IMR-90 (cell line): ENCODE data around the gene EXOC6B. TPM values are rescaled to one million over a fixed set of nuclear protein-coding genes. Genes with fewer than 3 reads are reported as not detected.

Experiments used
- ATAC-seq: fragments of 200-7000 bp; cut with Tn5 transposase; 2 replicates; pipeline ENCODE4 v1.9.1; 2020; ENCODE audit warnings: low read depth, mild to moderate bottlenecking, moderate library complexity
- BruUV-seq: library from RNA; stranded (reverse); fragments of 400-500 nt; replicated peaks from 2 replicates; lab custom pipeline; 2021; lab: Mats Ljungman, UMichigan
- CTCF ChIA-PET: fragments of 300-600 bp; formaldehyde crosslinking; extraction: SDS; loops from one replicate; lab custom pipeline; 2021; ENCODE audit warnings: antibody characterized with exemption; lab: Yijun Ruan, JAX
- POLR2A ChIA-PET: fragments of 300-600 bp; sonication (Branson Sonifier 250); formaldehyde crosslinking; loops from one replicate; lab custom pipeline; 2022; ENCODE audit warnings: antibody characterized with exemption; ENCODE audit not compliant: unreplicated experiment; lab: Charles Lee
- DNase-seq: peaks from one replicate; pipeline ENCODE4 v3.0.0; 2013
- H2AFZ ChIP-seq: replicated peaks from 2 replicates; pipeline ENCODE3; 2013; ENCODE audit warnings: low read length, mild to moderate bottlenecking; ENCODE audit not compliant: poor library complexity
- H2AK5ac ChIP-seq: 2 replicates; pipeline ENCODE4 v1.6.1; 2013; ENCODE audit warnings: low read depth, low read length, inconsistent platforms
- H2AK9ac ChIP-seq: replicated peaks from 2 replicates; pipeline ENCODE3; 2013; ENCODE audit warnings: mild to moderate bottlenecking, low read depth, low read length, moderate library complexity; ENCODE audit not compliant: poor library complexity
- H2BK120ac ChIP-seq: 2 replicates; pipeline ENCODE4 v1.6.1; 2013; ENCODE audit warnings: low read depth, low read length, inconsistent platforms
- H2BK15ac ChIP-seq: 3 replicates; pipeline ENCODE4 v1.6.1; 2013; ENCODE audit warnings: low read depth, low read length, inconsistent platforms
- H2BK20ac ChIP-seq: 2 replicates; pipeline ENCODE4 v1.6.1; 2013; ENCODE audit warnings: low read depth, mild to moderate bottlenecking, inconsistent platforms, low read length, moderate library complexity
- H2BK5ac ChIP-seq: 2 replicates; pipeline ENCODE4 v1.6.1; 2013; ENCODE audit warnings: mild to moderate bottlenecking, low read depth, low read length, inconsistent platforms; ENCODE audit not compliant: poor library complexity, severe bottlenecking
- H3K14ac ChIP-seq: replicated peaks from 2 replicates; pipeline ENCODE4 v1.6.1; 2013; ENCODE audit warnings: low read depth, low read length, inconsistent platforms
- H3K18ac ChIP-seq: 2 replicates; pipeline ENCODE4 v1.6.1; 2013; ENCODE audit warnings: low read depth, low read length, control low read depth
- H3K23ac ChIP-seq: 2 replicates; pipeline ENCODE4 v1.6.1; 2013; ENCODE audit warnings: low read depth, low read length, inconsistent platforms
- H3K27ac ChIP-seq: 2 replicates; pipeline ENCODE4 v1.5.1; 2013; ENCODE audit warnings: mild to moderate bottlenecking, control low read depth, low read length; ENCODE audit not compliant: insufficient read depth
- H3K27me3 ChIP-seq: 2 replicates; pipeline ENCODE4 v1.6.1; 2013; ENCODE audit warnings: low read length; ENCODE audit not compliant: control insufficient read depth, insufficient read depth
- H3K36me3 ChIP-seq: 2 replicates; pipeline ENCODE4 v1.6.1; 2013; ENCODE audit warnings: low read length, mixed read lengths; ENCODE audit not compliant: control insufficient read depth, insufficient read depth
- H3K4ac ChIP-seq: 2 replicates; pipeline ENCODE4 v1.6.1; 2013; ENCODE audit warnings: low read depth, low read length, inconsistent platforms
- H3K4me1 ChIP-seq: 2 replicates; pipeline ENCODE4 v1.6.1; 2013; ENCODE audit warnings: low read length, mixed read lengths; ENCODE audit not compliant: control insufficient read depth, insufficient read depth
- H3K4me2 ChIP-seq: 2 replicates; pipeline ENCODE4 v1.6.1; 2013; ENCODE audit warnings: low read depth, mild to moderate bottlenecking, control low read depth, low read length, moderate library complexity
- H3K4me3 ChIP-seq: 2 replicates; pipeline ENCODE4 v1.5.1; 2013; ENCODE audit warnings: low read depth, mild to moderate bottlenecking, control low read depth, low read length, moderate library complexity; ENCODE audit not compliant: insufficient read depth
- H3K56ac ChIP-seq: 2 replicates; pipeline ENCODE4 v1.6.1; 2013; ENCODE audit warnings: low read length, inconsistent platforms; ENCODE audit not compliant: insufficient read depth; ENCODE audit errors: extremely low read depth
- H3K79me1 ChIP-seq, 2 experiments: 2 replicates each; pipeline ENCODE4 v1.6.1; 2013; ENCODE audit warnings: low read length in 2 of 2, inconsistent platforms in 1 of 2, low read depth in 1 of 2
- H3K9ac ChIP-seq: 2 replicates; pipeline ENCODE4 v1.6.1; 2013; ENCODE audit warnings: low read depth, low read length, control low read depth
- H3K9me1 ChIP-seq: 2 replicates; pipeline ENCODE4 v1.6.1; 2013; ENCODE audit warnings: low read length, inconsistent platforms; ENCODE audit not compliant: insufficient read depth
- H3K9me3 ChIP-seq: 2 replicates; pipeline ENCODE4 v1.6.1; 2013; ENCODE audit warnings: low read length; ENCODE audit not compliant: control insufficient read depth, insufficient read depth
- H4K20me1 ChIP-seq: 2 replicates; pipeline ENCODE4 v1.6.1; 2013; ENCODE audit warnings: low read length, inconsistent platforms; ENCODE audit not compliant: insufficient read depth
- H4K5ac ChIP-seq: 2 replicates; pipeline ENCODE4 v1.6.1; 2013; ENCODE audit warnings: mild to moderate bottlenecking, low read depth, low read length, control low read depth
- H4K8ac ChIP-seq, 2 experiments: 2 replicates each; pipeline ENCODE4 v1.6.1; 2013; ENCODE audit warnings: low read depth in 2 of 2, low read length in 2 of 2, control low read depth in 1 of 2, inconsistent platforms in 1 of 2
- H4K91ac ChIP-seq: 2 replicates; pipeline ENCODE4 v1.6.1; 2013; ENCODE audit warnings: low read depth, low read length, inconsistent platforms; ENCODE audit not compliant: insufficient read depth
- BHLHE40 ChIP-seq: fragments of 150-350 bp; IDR thresholded peaks from 2 replicates; pipeline ENCODE4 v1.6.1; 2016; ENCODE audit warnings: mild to moderate bottlenecking, low read depth, low read length
- CHD1 ChIP-seq: IDR thresholded peaks from 2 replicates; pipeline ENCODE4 v1.6.1; 2012; ENCODE audit warnings: low read depth, low read length, improper control_type of control experiment
- MAFK ChIP-seq: IDR thresholded peaks from 2 replicates; pipeline ENCODE4 v1.6.1; 2012; ENCODE audit warnings: low read depth, low read length, improper control_type of control experiment
- MAZ ChIP-seq: IDR thresholded peaks from 2 replicates; pipeline ENCODE4 v1.6.1; 2012; ENCODE audit warnings: low read depth, mild to moderate bottlenecking, low read length, improper control_type of control experiment, moderate library complexity, borderline replicate concordance
- MXI1 ChIP-seq: IDR thresholded peaks from 2 replicates; pipeline ENCODE4 v1.6.1; 2012; ENCODE audit warnings: low read depth, mild to moderate bottlenecking, low read length, moderate library complexity, borderline replicate concordance
- NFE2L2 ChIP-seq: fragments of 150-350 bp; IDR thresholded peaks from 2 replicates; pipeline ENCODE4 v1.6.1; 2016; ENCODE audit warnings: low read depth, mild to moderate bottlenecking, low read length
- POLR2A ChIP-seq: IDR thresholded peaks from 2 replicates; pipeline ENCODE4 v1.6.1; 2012; ENCODE audit warnings: mild to moderate bottlenecking, low read depth, low read length
- SMC3 ChIP-seq: fragments of 150-350 bp; IDR thresholded peaks from 2 replicates; pipeline ENCODE4 v1.6.1; 2016; ENCODE audit warnings: low read depth, mild to moderate bottlenecking, antibody characterized with exemption, low read length, moderate library complexity
- WGBS, 2 experiments: methylation state at CpG; one replicate each; pipeline versions ENCODE4 v1.1.5 to v1.1.7; 2013; ENCODE audit warnings: missing lambda C conversion rate in 2 of 2; ENCODE audit not compliant: insufficient read length in 1 of 2; ENCODE audit errors: extremely low coverage in 2 of 2; 5-methylcytosine and 5-hydroxymethylcytosine counted together
- dilution Hi-C: fragments of 300-500 bp; cut with HindIII; formaldehyde crosslinking; loops from one replicate; pipeline ENCODE4 v1.14.3; 2018; ENCODE audit warnings: low sequenced_read_pairs; ENCODE audit not compliant: unreplicated experiment
- in situ Hi-C: fragments of 300-500 bp; cut with MboI; formaldehyde crosslinking; loops from 3 replicates; pipeline ENCODE4 v1.14.3; 2019; ENCODE audit warnings: low sequenced_read_pairs, inconsistent platforms, mixed read lengths
- intact Hi-C: fragments of 100-400 bp; cut with micrococcal nuclease; formaldehyde crosslinking; loops from 2 replicates; pipeline ENCODE4 v1.10.0; 2022
- polyA plus RNA-seq, 3 experiments: library from polyadenylated mRNA; depleted of rRNA; stranded (reverse); fragments of >200 nt; gene quantifications; 2 replicates each; pipeline ENCODE4 v1.2.3, GENCODE V29; 2012; ENCODE audit warnings: low replicate concordance in 1 of 3
- total RNA-seq: library from RNA; depleted of rRNA; stranded (reverse); fragments of >200 nt; gene quantifications from 2 replicates; pipeline ENCODE4 v1.2.3, GENCODE V29; 2012
- TF ChIP-seq, protein P1 (sequence below): conservative IDR thresholded peaks from 2 replicates; pipeline ENCODE4 v1.5.1; 2012; ENCODE audit warnings: mild to moderate bottlenecking, low read depth, low read length, improper control_type of control experiment

Gene EXOC6B
- total and polyA plus RNA-seq, 2 of the 4 experiments (the other 2 are of a cell fraction) = 10.2 to 29.4 TPM

DNA sequence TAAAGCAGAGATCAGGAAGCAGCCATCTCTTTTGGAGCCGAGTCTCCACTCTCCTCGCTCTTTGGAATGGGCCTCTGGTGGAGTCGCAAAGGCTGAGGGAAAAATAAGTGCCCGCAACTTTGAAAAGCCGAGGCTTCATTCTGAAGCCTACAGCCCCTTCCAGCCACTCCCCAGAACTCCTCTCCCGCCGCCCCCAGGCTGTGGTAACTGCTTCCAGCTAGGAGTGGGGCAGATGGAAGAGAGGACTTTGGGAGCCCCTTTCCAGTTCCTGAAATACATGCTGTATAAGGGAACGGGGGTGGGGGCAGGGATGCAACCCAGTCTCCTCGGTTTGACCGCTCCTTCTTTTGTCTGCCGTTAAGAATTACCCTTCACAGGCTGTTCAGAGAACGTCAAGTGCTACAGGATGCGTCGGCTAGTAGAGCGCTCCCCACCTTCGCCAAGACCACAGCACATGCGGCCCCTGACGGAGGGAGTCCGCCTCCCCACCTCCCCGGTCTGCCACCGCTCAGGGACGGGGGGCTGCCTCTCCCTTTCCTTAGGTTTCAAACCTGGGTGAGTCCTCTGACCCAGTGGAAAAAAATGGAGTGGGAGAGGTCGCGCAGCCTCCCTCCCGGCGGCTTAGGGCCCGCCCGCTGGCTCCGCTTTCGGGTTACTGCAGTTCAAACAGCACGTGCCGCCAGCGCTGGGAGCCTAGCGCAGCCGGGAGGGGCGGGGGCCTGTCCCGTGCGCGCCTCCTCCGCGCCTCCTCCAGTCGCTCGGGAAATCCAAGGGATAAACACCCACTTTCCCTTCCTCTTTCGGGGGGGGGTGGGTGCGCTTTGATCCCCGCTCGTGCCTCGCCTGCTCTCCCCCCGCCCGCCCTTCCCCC is 683.0 kb downstream of the EXOC6B start:
- peaks cover 4% of the 10 kb centered on the region; the same call in 1 of the 2 replicates for H3K4me1 ChIP-seq
- H4K91ac ChIP-seq = no peak overlapping the region
- H2BK120ac ChIP-seq = no peak overlapping the region
- no peak overlapping the region for H2AK5ac ChIP-seq
- peak overlapping the region; percentile 75; the same call in 1 of the 2 replicates for H3K4me2 ChIP-seq
- BruUV-seq = no TSS peak
- no peak overlapping the region for H3K56ac ChIP-seq
- DNase-seq (peak; percentile 13), ATAC-seq (peak; percentile 74)
- POLR2A ChIA-PET = no interaction called here
- in situ Hi-C loops = no loop called here
- no peak overlapping the region for H3K27ac ChIP-seq
- H3K9me3 ChIP-seq = peaks cover 9% of the 10 kb centered on the region
- TF ChIP-seq, protein P1, sequence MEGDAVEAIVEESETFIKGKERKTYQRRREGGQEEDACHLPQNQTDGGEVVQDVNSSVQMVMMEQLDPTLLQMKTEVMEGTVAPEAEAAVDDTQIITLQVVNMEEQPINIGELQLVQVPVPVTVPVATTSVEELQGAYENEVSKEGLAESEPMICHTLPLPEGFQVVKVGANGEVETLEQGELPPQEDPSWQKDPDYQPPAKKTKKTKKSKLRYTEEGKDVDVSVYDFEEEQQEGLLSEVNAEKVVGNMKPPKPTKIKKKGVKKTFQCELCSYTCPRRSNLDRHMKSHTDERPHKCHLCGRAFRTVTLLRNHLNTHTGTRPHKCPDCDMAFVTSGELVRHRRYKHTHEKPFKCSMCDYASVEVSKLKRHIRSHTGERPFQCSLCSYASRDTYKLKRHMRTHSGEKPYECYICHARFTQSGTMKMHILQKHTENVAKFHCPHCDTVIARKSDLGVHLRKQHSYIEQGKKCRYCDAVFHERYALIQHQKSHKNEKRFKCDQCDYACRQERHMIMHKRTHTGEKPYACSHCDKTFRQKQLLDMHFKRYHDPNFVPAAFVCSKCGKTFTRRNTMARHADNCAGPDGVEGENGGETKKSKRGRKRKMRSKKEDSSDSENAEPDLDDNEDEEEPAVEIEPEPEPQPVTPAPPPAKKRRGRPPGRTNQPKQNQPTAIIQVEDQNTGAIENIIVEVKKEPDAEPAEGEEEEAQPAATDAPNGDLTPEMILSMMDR = no peak
- TF ChIP-seq BHLHE40 (peak; percentile 89), SMC3 (no peak), MXI1 (no peak), POLR2A (no peak), CHD1 (no peak), MAFK (no peak), MAZ (peak; percentile 47; the same call in 1 of the 2 replicates), NFE2L2 (no peak)
- H2BK15ac ChIP-seq = no peak overlapping the region
- no peak overlapping the region for H3K14ac ChIP-seq
- H3K36me3 ChIP-seq = no peaks in the 10 kb centered on the region
- H4K20me1 ChIP-seq = no peaks in the 10 kb centered on the region; the same call in 1 of the 2 replicates
- H3K23ac ChIP-seq = no peak overlapping the region
- H4K5ac ChIP-seq = no peak overlapping the region
- CTCF ChIA-PET = no interaction called here
- H3K9ac ChIP-seq = no peak overlapping the region
- H2AFZ ChIP-seq = peak overlapping the region; percentile 69
- H3K4me3 ChIP-seq = no peak overlapping the region; the same call in 1 of the 2 replicates
- peaks cover 69% of the 10 kb centered on the region for H3K27me3 ChIP-seq
- no peak overlapping the region for H2BK20ac ChIP-seq
- H2AK9ac ChIP-seq = peak overlapping the region; percentile 37
- WGBS, 2 experiments = 17% methylated on average over 1 of the region's 50 CpGs; no CpG with 5 or more reads in 1 of the 2 experiments
- no peak overlapping the region; the same call in 1 of the 2 replicates for H3K18ac ChIP-seq
- no peak overlapping the region for H2BK5ac ChIP-seq
- intact Hi-C loops = no loop called here
- H3K79me1 ChIP-seq = no peaks in the 10 kb centered on the region
- no peak overlapping the region for H3K4ac ChIP-seq
- dilution Hi-C loops = no loop called here
- no peaks in the 10 kb centered on the region for H3K9me1 ChIP-seq
- no peak overlapping the region for H4K8ac ChIP-seq
